HCT116 (cell line): ENCODE measurements around the gene AKAP13. TPM values are rescaled to one million over a fixed set of nuclear protein-coding genes. Genes with fewer than 3 reads are reported as not detected.

ENCODE experiments used
- ATAC-seq: fragments of 200-7000 bp; cut with Tn5 transposase; 2 replicates; pipeline ENCODE4 v1.9.1; 2020; ENCODE audit warnings: mild to moderate bottlenecking, moderate library complexity
- BruUV-seq: library from RNA; stranded (reverse); fragments of 400-500 nt; replicated peaks from 2 replicates; lab custom pipeline; 2021; lab: Mats Ljungman, UMichigan
- CTCF ChIA-PET: fragments of 300-600 bp; sonication (Branson Sonifier 250); formaldehyde crosslinking; loops from one replicate; lab custom pipeline; 2021; ENCODE audit warnings: antibody characterized with exemption; lab: Charles Lee
- POLR2A ChIA-PET: fragments of 300-600, 350-600 bp; sonication (Branson Sonifier 250); formaldehyde crosslinking; loops from one replicate; lab custom pipeline; 2021; ENCODE audit warnings: antibody characterized with exemption; lab: Charles Lee
- RAD21 ChIA-PET, 2 experiments: fragments of 300-600 bp; sonication (Branson Sonifier 250); formaldehyde crosslinking; loops; one replicate each; lab custom pipeline; 2023; ENCODE audit warnings: low total read pairs in 2 of 2; ENCODE audit not compliant: uncharacterized antibody in 2 of 2, unreplicated experiment in 2 of 2, low non-redundant PET in 1 of 2; lab: Charles Lee
- DNase-seq: peaks from one replicate; pipeline ENCODE4 v3.0.0-alpha.2; 2010; ENCODE audit warnings: low read depth, low spot score
- H2AFZ ChIP-seq: fragments of 200-600 bp; shearing (Covaris generic), sonication (generic); 2 replicates; pipeline ENCODE4 v1.6.1; 2017; ENCODE audit warnings: low read depth, mixed run types, mixed read lengths, antibody characterized with exemption, low read length; ENCODE audit not compliant: poor library complexity, severe bottlenecking
- H3K27ac ChIP-seq: 2 replicates; pipeline ENCODE4 v1.5.1; 2012; ENCODE audit warnings: low read depth, low read length
- H3K27me3 ChIP-seq: fragments of 200-600 bp; sonication (generic); 2 replicates; pipeline ENCODE4 v1.6.1; 2016; ENCODE audit warnings: mixed run types, low read length, mixed read lengths; ENCODE audit not compliant: insufficient read depth
- H3K36me3 ChIP-seq, 2 experiments: fragments of 200-500 bp in 1 of 2; fragments of 200-600 bp in 1 of 2; sonication (Bioruptor generic) in 1 of 2; sonication (generic) in 1 of 2; 2 replicates each; pipeline versions ENCODE4 v1.5.1 to v1.6.1; 2014 to 2016; ENCODE audit warnings: low read length in 2 of 2, inconsistent platforms in 1 of 2, mixed read lengths in 1 of 2, mixed run types in 1 of 2; ENCODE audit not compliant: insufficient read depth in 2 of 2, control insufficient read depth in 1 of 2
- H3K4me1 ChIP-seq, 2 experiments: fragments of 200-600 bp in 1 of 2; sonication (generic) in 1 of 2; 2 replicates each; pipeline versions ENCODE4 v1.5.1 to v1.6.1; 2012 to 2017; ENCODE audit warnings: low read length in 2 of 2, inconsistent platforms in 1 of 2, mild to moderate bottlenecking in 1 of 2, mixed read lengths in 1 of 2, mixed run types in 1 of 2, moderate library complexity in 1 of 2; ENCODE audit not compliant: insufficient read depth in 2 of 2, control insufficient read depth in 1 of 2
- H3K4me2 ChIP-seq: fragments of 200-600 bp; sonication (generic); 2 replicates; pipeline ENCODE4 v1.6.1; 2017; ENCODE audit warnings: mixed run types, low read length, mixed read lengths
- H3K4me3 ChIP-seq, 2 experiments: fragments of 200-600 bp in 1 of 2; sonication (generic) in 1 of 2; replicated peaks in 1 of 2; 2 replicates each; pipeline ENCODE4 v1.5.1; 2011 to 2016; ENCODE audit warnings: low read length in 2 of 2, control low read depth in 1 of 2, low read depth in 1 of 2, mild to moderate bottlenecking in 1 of 2, mixed read lengths in 1 of 2, mixed run types in 1 of 2
- H3K79me2 ChIP-seq: fragments of 200-600 bp; sonication (generic); 2 replicates; pipeline ENCODE4 v1.6.1; 2017; ENCODE audit warnings: mild to moderate bottlenecking, mixed run types, low read length, moderate library complexity, mixed read lengths; ENCODE audit not compliant: insufficient read depth
- H3K9ac ChIP-seq: fragments of 200-600 bp; sonication (generic); 2 replicates; pipeline ENCODE4 v1.6.1; 2016; ENCODE audit warnings: low read length, mixed read lengths
- H3K9me2 ChIP-seq: fragments of 200-600 bp; sonication (generic), shearing (Covaris generic); 2 replicates; pipeline ENCODE4 v1.6.1; 2017; ENCODE audit warnings: mixed run types, mild to moderate bottlenecking, moderate library complexity; ENCODE audit not compliant: insufficient read depth
- H3K9me3 ChIP-seq, 2 experiments: fragments of 200-500 bp in 1 of 2; fragments of 200-600 bp in 1 of 2; sonication (Bioruptor generic) in 1 of 2; sonication (generic) in 1 of 2; 2 replicates each; pipeline ENCODE4 v1.6.1; 2014 to 2017; ENCODE audit warnings: low read length in 2 of 2, mixed read lengths in 2 of 2, inconsistent platforms in 1 of 2, low read depth in 1 of 2, mild to moderate bottlenecking in 1 of 2, mixed run types in 1 of 2, moderate library complexity in 1 of 2; ENCODE audit not compliant: control insufficient read depth in 1 of 2, insufficient read depth in 1 of 2
- H4K20me1 ChIP-seq: fragments of 200-600 bp; sonication (generic), shearing (Covaris generic); 2 replicates; pipeline ENCODE4 v1.6.1; 2017; ENCODE audit warnings: mixed run types, mild to moderate bottlenecking, moderate library complexity; ENCODE audit not compliant: insufficient read depth
- CEBPB ChIP-seq: IDR thresholded peaks from 2 replicates; pipeline ENCODE4 v1.6.1; 2012; ENCODE audit warnings: low read depth
- EGR1 ChIP-seq: IDR thresholded peaks from 2 replicates; pipeline ENCODE4 v1.6.1; 2012; ENCODE audit warnings: low read depth
- EZH2phosphoT487 ChIP-seq: fragments of 200-600 bp; IDR thresholded peaks from 2 replicates; pipeline ENCODE4 v1.6.1; 2018; ENCODE audit warnings: antibody characterized with exemption, borderline replicate concordance
- FOSL1 ChIP-seq: IDR thresholded peaks from 2 replicates; pipeline ENCODE4 v1.6.1; 2012; ENCODE audit warnings: low read depth
- JUND ChIP-seq: IDR thresholded peaks from 2 replicates; pipeline ENCODE4 v1.6.1; 2012
- POLR2A ChIP-seq: IDR thresholded peaks from 2 replicates; pipeline ENCODE4 v1.7.0; 2011; ENCODE audit warnings: borderline replicate concordance; ENCODE audit not compliant: insufficient read depth, insufficient read length; ENCODE audit errors: extremely low read depth
- SP1 ChIP-seq: IDR thresholded peaks from 2 replicates; pipeline ENCODE4 v1.6.1; 2012; ENCODE audit warnings: low read depth
- SRF ChIP-seq: IDR thresholded peaks from 2 replicates; pipeline ENCODE4 v1.6.1; 2012; ENCODE audit warnings: low read depth
- TCF7L2 ChIP-seq: IDR thresholded peaks from 2 replicates; pipeline ENCODE4 v1.7.0; 2011; ENCODE audit warnings: borderline replicate concordance, inconsistent platforms; ENCODE audit not compliant: insufficient read depth, insufficient read length; ENCODE audit errors: extremely low read depth
- YY1 ChIP-seq: IDR thresholded peaks from 2 replicates; pipeline ENCODE4 v1.6.1; 2011; ENCODE audit warnings: low read length, low read depth, moderate library complexity, mild to moderate bottlenecking; ENCODE audit not compliant: insufficient replicate concordance; ENCODE audit errors: extremely low read depth
- ZFX ChIP-seq: fragments of 450-650 bp; IDR thresholded peaks from 2 replicates; pipeline ENCODE4 v1.6.1; 2017
- ZNF274 ChIP-seq: fragments of 200-500 bp; sonication (Bioruptor generic); IDR thresholded peaks from 2 replicates; pipeline ENCODE4 v1.6.1; 2014; ENCODE audit warnings: mild to moderate bottlenecking, low read depth, low read length, inconsistent platforms
- intact Hi-C: fragments of 100-400 bp; cut with micrococcal nuclease; formaldehyde crosslinking; loops from 2 replicates; pipeline ENCODE4 v1.10.0; 2022
- total RNA-seq: library from RNA; stranded (reverse); gene quantifications from one replicate; pipeline ENCODE4 v1.2.1, GENCODE V29; 2021; ENCODE audit not compliant: unreplicated experiment
- TF ChIP-seq, protein P1 (sequence below): IDR thresholded peaks from 2 replicates; pipeline ENCODE4 v1.6.1; 2012
- TF ChIP-seq, protein P2 (sequence below): IDR thresholded peaks from 2 replicates; pipeline ENCODE4 v1.6.1; 2011; ENCODE audit warnings: mild to moderate bottlenecking, low read length, moderate library complexity; ENCODE audit not compliant: insufficient replicate concordance; ENCODE audit errors: extremely low read depth
- TF ChIP-seq, protein P3 (sequence below), 3 experiments: fragments of 200-600 bp in 1 of 3; sonication (generic) in 1 of 3; IDR thresholded peaks in 2 of 3; conservative IDR thresholded peaks in 1 of 3; 2 replicates each; pipeline ENCODE4 v1.5.1; 2012 to 2017; ENCODE audit warnings: low read depth in 2 of 3, low read length in 2 of 3, antibody characterized with exemption in 1 of 3, borderline replicate concordance in 1 of 3, control low read depth in 1 of 3, mild to moderate bottlenecking in 1 of 3, mixed read lengths in 1 of 3, mixed run types in 1 of 3, moderate library complexity in 1 of 3; ENCODE audit not compliant: insufficient read depth in 1 of 3

The AKAP13 gene
- total RNA-seq, 1 experiment from 2014 or later = 43.1 TPM

GRCh38 chr15:85495096-85495495 lies 114.7 kb downstream of the AKAP13 start (continued):
- no peak for TF ChIP-seq YY1

DNA sequence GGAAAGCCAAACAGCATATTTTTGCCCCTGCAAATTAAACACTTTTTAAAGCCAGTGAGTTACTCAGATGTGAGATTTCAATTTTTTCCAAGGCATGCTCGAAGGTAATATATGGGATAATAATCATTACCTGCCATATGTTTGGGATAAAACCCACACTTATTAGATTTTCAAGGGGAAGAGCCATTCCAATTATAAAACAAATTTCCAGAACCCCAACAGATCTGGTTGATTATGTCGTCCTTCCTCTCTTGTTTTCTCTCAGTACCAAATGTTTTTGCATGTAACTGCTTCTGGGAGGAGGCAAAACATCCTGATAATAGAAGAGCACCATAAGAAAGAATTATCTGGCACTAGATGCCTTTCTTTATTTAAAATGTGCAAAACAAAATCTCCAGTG lies 115.1 kb downstream of the AKAP13 start:
- Histone ChIP-seq H3K9me3 (no peaks in the 10 kb centered on the region), H3K4me2 (no peak overlapping the region), H3K9me2 (no peaks in the 10 kb centered on the region), H4K20me1 (no peaks in the 10 kb centered on the region), H3K9ac (no peak overlapping the region), H2AFZ (no peak overlapping the region), H3K27me3 (no peaks in the 10 kb centered on the region), H3K27ac (no peak overlapping the region), H3K4me3 (no peak overlapping the region), H3K79me2 (peaks cover 42% of the 10 kb centered on the region), H3K4me1 (peaks cover 21 to 44% of the 10 kb centered on the region in 2 experiments), H3K36me3 (no peaks in the 10 kb centered on the region)
- DNase-seq (no peak), ATAC-seq (no peak)
- intact Hi-C loops = no loop called here
- CTCF ChIA-PET = interaction anchor here (1.6 to 3.0 kb wide), 2 partner anchors 9 to 10 kb away, joined by 6 to 12 read pairs; no protein-coding TSS in a partner anchor
- RAD21 ChIA-PET = no interaction called here
- BruUV-seq = no TSS peak
- TF ChIP-seq JUND (no peak), YY1 (no peak), TCF7L2 (no peak), SP1 (no peak), CEBPB (no peak), POLR2A (no peak), EZH2phosphoT487 (no peak), ZNF274 (no peak), EGR1 (no peak), ZFX (no peak), SRF (no peak), FOSL1 (no peak)
- TF ChIP-seq, protein P1, sequence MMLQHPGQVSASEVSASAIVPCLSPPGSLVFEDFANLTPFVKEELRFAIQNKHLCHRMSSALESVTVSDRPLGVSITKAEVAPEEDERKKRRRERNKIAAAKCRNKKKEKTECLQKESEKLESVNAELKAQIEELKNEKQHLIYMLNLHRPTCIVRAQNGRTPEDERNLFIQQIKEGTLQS = no peak
- TF ChIP-seq, protein P2, sequence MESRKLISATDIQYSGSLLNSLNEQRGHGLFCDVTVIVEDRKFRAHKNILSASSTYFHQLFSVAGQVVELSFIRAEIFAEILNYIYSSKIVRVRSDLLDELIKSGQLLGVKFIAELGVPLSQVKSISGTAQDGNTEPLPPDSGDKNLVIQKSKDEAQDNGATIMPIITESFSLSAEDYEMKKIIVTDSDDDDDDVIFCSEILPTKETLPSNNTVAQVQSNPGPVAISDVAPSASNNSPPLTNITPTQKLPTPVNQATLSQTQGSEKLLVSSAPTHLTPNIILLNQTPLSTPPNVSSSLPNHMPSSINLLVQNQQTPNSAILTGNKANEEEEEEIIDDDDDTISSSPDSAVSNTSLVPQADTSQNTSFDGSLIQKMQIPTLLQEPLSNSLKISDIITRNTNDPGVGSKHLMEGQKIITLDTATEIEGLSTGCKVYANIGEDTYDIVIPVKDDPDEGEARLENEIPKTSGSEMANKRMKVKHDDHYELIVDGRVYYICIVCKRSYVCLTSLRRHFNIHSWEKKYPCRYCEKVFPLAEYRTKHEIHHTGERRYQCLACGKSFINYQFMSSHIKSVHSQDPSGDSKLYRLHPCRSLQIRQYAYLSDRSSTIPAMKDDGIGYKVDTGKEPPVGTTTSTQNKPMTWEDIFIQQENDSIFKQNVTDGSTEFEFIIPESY = no peak
- TF ChIP-seq, protein P3, sequence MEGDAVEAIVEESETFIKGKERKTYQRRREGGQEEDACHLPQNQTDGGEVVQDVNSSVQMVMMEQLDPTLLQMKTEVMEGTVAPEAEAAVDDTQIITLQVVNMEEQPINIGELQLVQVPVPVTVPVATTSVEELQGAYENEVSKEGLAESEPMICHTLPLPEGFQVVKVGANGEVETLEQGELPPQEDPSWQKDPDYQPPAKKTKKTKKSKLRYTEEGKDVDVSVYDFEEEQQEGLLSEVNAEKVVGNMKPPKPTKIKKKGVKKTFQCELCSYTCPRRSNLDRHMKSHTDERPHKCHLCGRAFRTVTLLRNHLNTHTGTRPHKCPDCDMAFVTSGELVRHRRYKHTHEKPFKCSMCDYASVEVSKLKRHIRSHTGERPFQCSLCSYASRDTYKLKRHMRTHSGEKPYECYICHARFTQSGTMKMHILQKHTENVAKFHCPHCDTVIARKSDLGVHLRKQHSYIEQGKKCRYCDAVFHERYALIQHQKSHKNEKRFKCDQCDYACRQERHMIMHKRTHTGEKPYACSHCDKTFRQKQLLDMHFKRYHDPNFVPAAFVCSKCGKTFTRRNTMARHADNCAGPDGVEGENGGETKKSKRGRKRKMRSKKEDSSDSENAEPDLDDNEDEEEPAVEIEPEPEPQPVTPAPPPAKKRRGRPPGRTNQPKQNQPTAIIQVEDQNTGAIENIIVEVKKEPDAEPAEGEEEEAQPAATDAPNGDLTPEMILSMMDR (IDR thresholded peaks at IDR 0.05 in 2 of 3, conservative IDR thresholded peaks at IDR 0.05 in 1 of 3; ENCODE audit: borderline replicate concordance in 1 of 3, insufficient read depth in 1 of 3, low read depth in 2 of 3, low read length in 2 of 3) = no peak
- POLR2A ChIA-PET = no interaction called here
